Amniotic stem cell (primary cell): ENCODE data around the gene AP1B1.

Source experiments
- DNase-seq: peaks from one replicate; lab custom pipeline; 2025; lab: John Stamatoyannopoulos, UW

The AP1B1 gene

GRCh38 chr22:29299136-29299900 lies 89.1 kb downstream of the AP1B1 start:
- no peak for DNase-seq

- no peak for DNase-seq
Measured at GRCh38 chr22:29298641-29299040, 89.7 kb downstream of the AP1B1 start.

- no peak for DNase-seq
Measured at GRCh38 chr22:29292379-29292778, 96.0 kb downstream of the AP1B1 start.

- no peak for DNase-seq
Measured at GRCh38 chr22:29291215-29291614, 97.2 kb downstream of the AP1B1 start.

- DNase-seq, result no peak
Measured at GRCh38 chr22:29290061-29290460, 98.3 kb downstream of the AP1B1 start.

GRCh38 chr22:29288837-29289236 lies 99.5 kb downstream of the AP1B1 start:
- no peak for DNase-seq

GRCh38 chr22:29284196-29284595 lies 104.2 kb downstream of the AP1B1 start:
- no peak for DNase-seq

- DNase-seq, result no peak
Measured at GRCh38 chr22:29277927-29278326, 110.4 kb downstream of the AP1B1 start.
